ENCODE data around the gene PRG3. TPM values are rescaled to one million over a fixed set of nuclear protein-coding genes. Genes with fewer than 3 reads are reported as not detected.
A peak's percentile ranks its signal among the peaks of the same experiment; 100 is the strongest.

PRG3 gene
- total and polyA plus RNA-seq, 9 of the 15 experiments (the other 6 are each of a cell fraction or from before 2014, with no cell fraction given) = 0.18 to 0.55 (median 0.38) TPM; not detected in 6

GRCh38 chr11:57396744-57397143, 15.8 kb upstream of the PRG3 start:
- DNase-seq (ENCODE audit: extremely low read depth in 1 of 4, low spot score in 3 of 4) (no peak), ATAC-seq (no peak), FAIRE-seq (no peak)
- CTCF ChIA-PET (ENCODE audit: low intra/inter-chr PET ratio) = no interaction called here
- no peaks in the 10 kb centered on the region for H3K36me3 ChIP-seq (ENCODE audit: control insufficient read depth, insufficient read depth, low read length)
- peak overlapping the region; percentile 72 for H3K4me2 ChIP-seq (ENCODE audit: insufficient read depth, low read length)
- H3K4me3 ChIP-seq = no peak overlapping the region
- POLR2A ChIA-PET = interaction anchor here (0.5 to 1.2 kb wide), 6 partner anchors 9 to 1180 kb away, joined by 3 to 8 read pairs (median 3); partner anchors contain the start of gene PRG3
- intact Hi-C loops (cut with micrococcal nuclease) = no loop called here
- in situ Hi-C loops (cut with MboI) = no loop called here
- peak overlapping the region; percentile 85 for H2AFZ ChIP-seq (ENCODE audit: low read depth, low read length)
- H3K27me3 ChIP-seq (ENCODE audit: control insufficient read depth in 2 of 2, insufficient read depth in 2 of 2, low read length in 2 of 2) = no peaks in the 10 kb centered on the region
- H3K9me1 ChIP-seq (ENCODE audit: control insufficient read depth, insufficient read depth, low read length) = no peaks in the 10 kb centered on the region
- 42% methylated on average over 2 of the region's 2 CpGs for WGBS (ENCODE audit: insufficient coverage, low coverage, missing lambda C conversion rate)
- H3K79me2 ChIP-seq (ENCODE audit: control insufficient read depth, insufficient read depth, low read length) = no peaks in the 10 kb centered on the region
- no TSS peak for BruUV-seq (replicated peaks)
- peak overlapping the region; percentile 76; the same call in 2 of the 3 replicates for H3K27ac ChIP-seq (ENCODE audit: extremely low read depth, low read depth, low read length)
- peaks cover 35 to 55% of the 10 kb centered on the region in 2 experiments for H3K4me1 ChIP-seq (replicated peaks in 1 of 2; ENCODE audit: control insufficient read depth in 2 of 2, insufficient read depth in 2 of 2, low read length in 2 of 2)
- no peaks in the 10 kb centered on the region for H4K20me1 ChIP-seq (replicated peaks; ENCODE audit: control insufficient read depth, insufficient read depth, low read length)
- peak overlapping the region in 1 of 2 experiments; percentile 46; a peak in 1 of 4 replicates for H3K9ac ChIP-seq (ENCODE audit: insufficient read depth in 1 of 2, low read depth in 2 of 2, low read length in 2 of 2)
- H3K9me3 ChIP-seq (replicated peaks; ENCODE audit: control insufficient read depth, insufficient read depth, low read depth, low read length) = no peaks in the 10 kb centered on the region
- TF ChIP-seq HES1 (IDR thresholded peaks at IDR 0.05; ENCODE audit: low read depth) (no peak), ATF7 (IDR thresholded peaks at IDR 0.05) (no peak), NR2C2 (CRISPR knock-in tag; IDR thresholded peaks at IDR 0.05) (no peak), NR2C2 (tag; IDR thresholded peaks at IDR 0.05) (peak; percentile 17; the same call in 1 of the 2 replicates), ZNF57 (CRISPR knock-in tag; IDR thresholded peaks at IDR 0.05) (no peak), ZNF639 (CRISPR knock-in tag; conservative IDR thresholded peaks at IDR 0.05 in 1 of 2, IDR thresholded peaks at IDR 0.05 in 1 of 2) (no peak), NFYB (IDR thresholded peaks at IDR 0.05; ENCODE audit: extremely low read depth, insufficient read length) (no peak), ZBTB17 (CRISPR knock-in tag; IDR thresholded peaks at IDR 0.05) (no peak), E2F1 (CRISPR knock-in tag; IDR thresholded peaks at IDR 0.05) (no peak), SREBF1 (IDR thresholded peaks at IDR 0.05; ENCODE audit: borderline replicate concordance, low read depth, low read length) (no peak), FOXK2 (conservative IDR thresholded peaks at IDR 0.05 in 1 of 2, IDR thresholded peaks at IDR 0.05 in 1 of 2; ENCODE audit: low read depth in 2 of 2) (peak in 1 of 2 experiments; percentile 36; a peak in 1 of 4 replicates)
- TF ChIP-seq, protein P1, sequence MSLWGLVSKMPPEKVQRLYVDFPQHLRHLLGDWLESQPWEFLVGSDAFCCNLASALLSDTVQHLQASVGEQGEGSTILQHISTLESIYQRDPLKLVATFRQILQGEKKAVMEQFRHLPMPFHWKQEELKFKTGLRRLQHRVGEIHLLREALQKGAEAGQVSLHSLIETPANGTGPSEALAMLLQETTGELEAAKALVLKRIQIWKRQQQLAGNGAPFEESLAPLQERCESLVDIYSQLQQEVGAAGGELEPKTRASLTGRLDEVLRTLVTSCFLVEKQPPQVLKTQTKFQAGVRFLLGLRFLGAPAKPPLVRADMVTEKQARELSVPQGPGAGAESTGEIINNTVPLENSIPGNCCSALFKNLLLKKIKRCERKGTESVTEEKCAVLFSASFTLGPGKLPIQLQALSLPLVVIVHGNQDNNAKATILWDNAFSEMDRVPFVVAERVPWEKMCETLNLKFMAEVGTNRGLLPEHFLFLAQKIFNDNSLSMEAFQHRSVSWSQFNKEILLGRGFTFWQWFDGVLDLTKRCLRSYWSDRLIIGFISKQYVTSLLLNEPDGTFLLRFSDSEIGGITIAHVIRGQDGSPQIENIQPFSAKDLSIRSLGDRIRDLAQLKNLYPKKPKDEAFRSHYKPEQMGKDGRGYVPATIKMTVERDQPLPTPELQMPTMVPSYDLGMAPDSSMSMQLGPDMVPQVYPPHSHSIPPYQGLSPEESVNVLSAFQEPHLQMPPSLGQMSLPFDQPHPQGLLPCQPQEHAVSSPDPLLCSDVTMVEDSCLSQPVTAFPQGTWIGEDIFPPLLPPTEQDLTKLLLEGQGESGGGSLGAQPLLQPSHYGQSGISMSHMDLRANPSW (CRISPR knock-in tag; IDR thresholded peaks at IDR 0.05) = no peak

All from K562 (cell line).